Right atrium auricular region (tissue), 2 donors: Measurements from ENCODE around the gene ACY1. TPM values are rescaled to one million over a fixed set of nuclear protein-coding genes. Genes with fewer than 3 reads are reported as not detected.

ENCODE experiments used
- DNase-seq: peaks from one replicate; pipeline ENCODE4 v3.0.0-alpha.2; 2019; ENCODE audit warnings: low spot score
- H3K27ac ChIP-seq, 2 donors: fragments of 200-600 bp; sonication (generic); 1 replicate in 1 of 2; 2 replicates in 1 of 2; pipeline ENCODE4 v1.5.1; 2016 to 2019
- H3K27me3 ChIP-seq, 2 donors: fragments of 200-600 bp; sonication (generic); one replicate each; pipeline versions ENCODE4 v1.5.1 to v1.6.0; 2017 to 2019
- H3K36me3 ChIP-seq: fragments of 200-600 bp; sonication (generic); one replicate; pipeline ENCODE4 v1.5.1; 2016
- H3K4me1 ChIP-seq, 2 donors: fragments of 200-600 bp; sonication (generic); one replicate each; pipeline versions ENCODE4 v1.5.1 to v1.6.0; 2017 to 2019
- H3K4me3 ChIP-seq, 2 donors: fragments of 200-600 bp; sonication (generic); 1 replicate in 1 of 2; 2 replicates in 1 of 2; pipeline ENCODE4 v1.5.1; 2017 to 2019; ENCODE audit warnings: mild to moderate bottlenecking in 1 of 2, moderate library complexity in 1 of 2
- H3K9me3 ChIP-seq, 2 donors: fragments of 200-600 bp; sonication (generic); one replicate each; pipeline ENCODE4 v1.5.1; 2019
- total RNA-seq, 2 donors: library from RNA; depleted of rRNA; stranded (reverse); fragments of >200 nt; gene quantifications; one replicate each; pipeline ENCODE4 v1.1.0, GENCODE V29; 2016
- TF ChIP-seq, protein P1 (sequence below), 2 donors: fragments of 200-600 bp; sonication (generic); IDR thresholded peaks; one replicate each; pipeline ENCODE4 v1.5.1; 2019; ENCODE audit warnings: antibody characterized with exemption in 2 of 2

ACY1 gene
- total RNA-seq, 2 donors from 2014 or later, result 26.0 to 29.8 TPM

- no peak for DNase-seq
- H3K27ac ChIP-seq, result peak overlapping the region; percentile 61 to 74
- H3K9me3 ChIP-seq, result no peaks in the 10 kb centered on the region
- H3K36me3 ChIP-seq, result no peaks in the 10 kb centered on the region
- TF ChIP-seq, protein P1, sequence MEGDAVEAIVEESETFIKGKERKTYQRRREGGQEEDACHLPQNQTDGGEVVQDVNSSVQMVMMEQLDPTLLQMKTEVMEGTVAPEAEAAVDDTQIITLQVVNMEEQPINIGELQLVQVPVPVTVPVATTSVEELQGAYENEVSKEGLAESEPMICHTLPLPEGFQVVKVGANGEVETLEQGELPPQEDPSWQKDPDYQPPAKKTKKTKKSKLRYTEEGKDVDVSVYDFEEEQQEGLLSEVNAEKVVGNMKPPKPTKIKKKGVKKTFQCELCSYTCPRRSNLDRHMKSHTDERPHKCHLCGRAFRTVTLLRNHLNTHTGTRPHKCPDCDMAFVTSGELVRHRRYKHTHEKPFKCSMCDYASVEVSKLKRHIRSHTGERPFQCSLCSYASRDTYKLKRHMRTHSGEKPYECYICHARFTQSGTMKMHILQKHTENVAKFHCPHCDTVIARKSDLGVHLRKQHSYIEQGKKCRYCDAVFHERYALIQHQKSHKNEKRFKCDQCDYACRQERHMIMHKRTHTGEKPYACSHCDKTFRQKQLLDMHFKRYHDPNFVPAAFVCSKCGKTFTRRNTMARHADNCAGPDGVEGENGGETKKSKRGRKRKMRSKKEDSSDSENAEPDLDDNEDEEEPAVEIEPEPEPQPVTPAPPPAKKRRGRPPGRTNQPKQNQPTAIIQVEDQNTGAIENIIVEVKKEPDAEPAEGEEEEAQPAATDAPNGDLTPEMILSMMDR (IDR thresholded peaks at IDR 0.05), result no peak
- peaks cover 0 to 50% of the 10 kb centered on the region in 2 donors for H3K4me1 ChIP-seq
- H3K27me3 ChIP-seq, result no peaks in the 10 kb centered on the region
- peak overlapping the region in 1 of 2 donors; percentile 11 for H3K4me3 ChIP-seq
These were observed 22.9 kb downstream of the ACY1 start for GRCh38 chr3:52006017-52006819.

GRCh38 chr3:52006820-52007133 is 23.4 kb downstream of the ACY1 start:
- peak overlapping the region; percentile 30 to 74 for H3K27ac ChIP-seq

GRCh38 chr3:52007291-52007690 is 24.0 kb downstream of the ACY1 start:
- H3K4me3 ChIP-seq, result no peak overlapping the region
- TF ChIP-seq, protein P1 (IDR thresholded peaks at IDR 0.05), result no peak
- peak overlapping the region; percentile 30 to 74 for H3K27ac ChIP-seq
- DNase-seq, result no peak
- H3K27me3 ChIP-seq, result no peaks in the 10 kb centered on the region
- peaks cover 0 to 42% of the 10 kb centered on the region in 2 donors for H3K4me1 ChIP-seq
- no peaks in the 10 kb centered on the region for H3K9me3 ChIP-seq
- no peaks in the 10 kb centered on the region for H3K36me3 ChIP-seq

More at GRCh38 chr3:52006820-52007133, 23.4 kb downstream of the ACY1 start:
- Histone ChIP-seq H3K9me3 (no peaks in the 10 kb centered on the region), H3K36me3 (no peaks in the 10 kb centered on the region), H3K4me3 (no peak overlapping the region), H3K27me3 (no peaks in the 10 kb centered on the region), H3K4me1 (peaks cover 0 to 44% of the 10 kb centered on the region in 2 donors)
- TF ChIP-seq, protein P1 (IDR thresholded peaks at IDR 0.05), result no peak
- no peak for DNase-seq

DNA sequence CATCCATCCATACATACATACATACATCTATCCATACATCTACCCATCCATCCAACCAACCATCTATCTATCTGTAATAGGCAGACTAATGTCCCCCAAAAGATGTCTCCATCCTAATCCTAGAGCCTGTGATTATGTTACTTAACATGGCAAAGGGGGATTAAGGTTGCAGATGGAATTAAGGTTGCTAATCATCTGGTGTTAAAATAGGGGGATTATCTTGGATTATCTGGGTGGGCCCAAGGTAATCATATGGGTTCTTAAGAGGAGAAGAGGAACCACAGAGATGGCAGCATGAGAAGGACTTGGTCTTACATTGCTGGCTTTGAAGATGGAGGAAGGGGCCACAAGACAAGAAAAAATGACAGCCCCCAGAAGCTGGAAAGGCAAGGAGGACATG is 27.1 kb downstream of the ACY1 start:
- TF ChIP-seq, protein P1 (IDR thresholded peaks at IDR 0.05), result no peak
- Histone ChIP-seq H3K4me1 (peaks cover 0 to 52% of the 10 kb centered on the region in 2 donors), H3K27me3 (no peaks in the 10 kb centered on the region), H3K36me3 (no peaks in the 10 kb centered on the region), H3K27ac (no peak overlapping the region), H3K4me3 (no peak overlapping the region), H3K9me3 (no peaks in the 10 kb centered on the region)
- no peak for DNase-seq

DNA sequence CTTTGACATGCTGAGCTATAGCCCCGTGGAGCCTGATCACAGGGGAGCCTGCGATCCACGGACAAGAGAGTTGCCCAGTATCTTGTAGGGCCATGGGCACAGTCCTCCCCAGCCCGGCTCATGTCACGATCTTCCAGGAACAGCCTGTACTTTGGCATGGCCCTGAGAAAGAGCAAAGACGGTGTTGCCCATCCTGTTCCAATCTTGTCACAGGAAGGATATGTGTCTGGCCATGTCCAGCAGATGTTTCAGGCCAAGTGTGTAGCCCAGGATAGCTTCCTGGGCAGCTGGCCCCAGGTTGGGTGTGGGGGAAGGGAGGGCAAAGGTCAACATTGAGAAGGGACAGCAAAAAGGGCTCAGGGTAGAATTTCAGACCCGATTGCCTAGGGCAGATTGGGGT is 29.4 kb downstream of the ACY1 start:
- DNase-seq, result no peak
- no peaks in the 10 kb centered on the region for H3K36me3 ChIP-seq
- H3K27ac ChIP-seq, result peak overlapping the region in 1 of 2 donors; percentile 22
- no peak overlapping the region for H3K4me3 ChIP-seq
- TF ChIP-seq, protein P1 (IDR thresholded peaks at IDR 0.05), result no peak
- H3K27me3 ChIP-seq, result no peaks in the 10 kb centered on the region
- no peaks in the 10 kb centered on the region for H3K9me3 ChIP-seq
- H3K4me1 ChIP-seq, result peaks cover 0 to 51% of the 10 kb centered on the region in 2 donors
